SK-N-SH (cell line): ENCODE data around the gene PLCH1. TPM values are rescaled to one million over a fixed set of nuclear protein-coding genes. Genes with fewer than 3 reads are reported as not detected.

Experiments used
- CTCF ChIA-PET: fragments of 300-600, 350-600 bp; formaldehyde crosslinking; extraction: SDS; loops from one replicate; lab custom pipeline; 2021; lab: Yijun Ruan, JAX
- POLR2A ChIA-PET: fragments of 350-600 bp; sonication (Branson Sonifier 250); formaldehyde crosslinking; extraction: SDS; loops from one replicate; lab custom pipeline; 2020; ENCODE audit warnings: antibody characterized with exemption, inconsistent platforms; lab: Yijun Ruan, JAX
- DNase-seq: peaks from one replicate; pipeline ENCODE4 v3.0.0; 2012
- H2AFZ ChIP-seq: fragments of 200-600 bp; sonication (generic); 2 replicates; pipeline ENCODE4 v1.8.1; 2016; ENCODE audit warnings: antibody characterized with exemption, mild to moderate bottlenecking, low read depth
- H3F3A ChIP-seq: fragments of 200-600 bp; sonication (generic); replicated peaks from 2 replicates; pipeline ENCODE3; 2016; ENCODE audit warnings: antibody characterized with exemption, mild to moderate bottlenecking; ENCODE audit not compliant: insufficient read depth
- H3K27ac ChIP-seq, 2 experiments: fragments of 200-500 bp in 1 of 2; fragments of 200-600 bp in 1 of 2; sonication (Bioruptor generic) in 1 of 2; sonication (generic), shearing (Covaris generic) in 1 of 2; 2 replicates each; pipeline versions ENCODE4 v1.5.1 to v1.6.1; 2014 to 2016; ENCODE audit warnings: low read depth in 2 of 2, inconsistent platforms in 1 of 2, low read length in 1 of 2, mild to moderate bottlenecking in 1 of 2, mixed read lengths in 1 of 2
- H3K27me3 ChIP-seq: fragments of 200-600 bp; sonication (generic), shearing (Covaris generic); 2 replicates; pipeline ENCODE4 v1.6.1; 2016; ENCODE audit warnings: mixed run types; ENCODE audit not compliant: insufficient read depth
- H3K36me3 ChIP-seq, 2 experiments: fragments of 200-500 bp in 1 of 2; fragments of 200-600 bp in 1 of 2; sonication (Bioruptor generic) in 1 of 2; sonication (generic) in 1 of 2; replicated peaks in 1 of 2; 2 replicates each; pipeline versions ENCODE3 to v1.5.1; 2014 to 2016; ENCODE audit warnings: low read length in 1 of 2, mild to moderate bottlenecking in 1 of 2; ENCODE audit not compliant: insufficient read depth in 2 of 2, control insufficient read depth in 1 of 2
- H3K4me1 ChIP-seq, 2 experiments: fragments of 200-500 bp in 1 of 2; fragments of 200-600 bp in 1 of 2; sonication (Bioruptor generic) in 1 of 2; sonication (generic), shearing (Covaris generic) in 1 of 2; 2 replicates each; pipeline versions ENCODE4 v1.5.1 to v1.6.1; 2014 to 2016; ENCODE audit warnings: low read depth in 1 of 2, low read length in 1 of 2, mixed run types in 1 of 2; ENCODE audit not compliant: insufficient read depth in 2 of 2, control insufficient read depth in 1 of 2
- H3K4me2 ChIP-seq: fragments of 200-600 bp; sonication (generic), shearing (Covaris generic); 2 replicates; pipeline ENCODE4 v1.6.1; 2017; ENCODE audit warnings: mixed run types
- H3K4me3 ChIP-seq, 2 experiments: fragments of 200-500 bp in 1 of 2; fragments of 200-600 bp in 1 of 2; sonication (Bioruptor generic) in 1 of 2; sonication (generic), shearing (Covaris generic) in 1 of 2; 2 replicates each; pipeline versions ENCODE4 v1.5.1 to v1.8.1; 2014 to 2016; ENCODE audit warnings: low read depth in 2 of 2, inconsistent platforms in 1 of 2, low read length in 1 of 2, mild to moderate bottlenecking in 1 of 2, mixed read lengths in 1 of 2, moderate library complexity in 1 of 2
- H3K79me2 ChIP-seq: fragments of 200-600 bp; sonication (generic); 2 replicates; pipeline ENCODE4 v1.8.1; 2017; ENCODE audit warnings: mild to moderate bottlenecking; ENCODE audit not compliant: insufficient read depth
- H3K9ac ChIP-seq: fragments of 200-600 bp; sonication (generic); 2 replicates; pipeline ENCODE4 v1.6.1; 2017; ENCODE audit warnings: mixed run types
- H3K9me2 ChIP-seq: fragments of 200-600 bp; sonication (generic); 2 replicates; pipeline ENCODE4 v1.6.1; 2017; ENCODE audit warnings: mixed run types
- H3K9me3 ChIP-seq: fragments of 200-600 bp; sonication (generic); 2 replicates; pipeline ENCODE4 v1.6.1; 2017; ENCODE audit warnings: mixed run types, mild to moderate bottlenecking, moderate library complexity
- H4K20me1 ChIP-seq: fragments of 200-600 bp; sonication (generic); 2 replicates; pipeline ENCODE4 v1.6.1; 2017; ENCODE audit warnings: mild to moderate bottlenecking, mixed run types; ENCODE audit not compliant: insufficient read depth
- CHD2 ChIP-seq: fragments of 150-350 bp; IDR thresholded peaks from 2 replicates; pipeline ENCODE4 v1.6.1; 2018; ENCODE audit warnings: low read length; ENCODE audit not compliant: partially characterized antibody
- ELF1 ChIP-seq: IDR thresholded peaks from 2 replicates; pipeline ENCODE4 v1.4.0; 2012
- FOSL2 ChIP-seq: IDR thresholded peaks from 2 replicates; pipeline ENCODE4 v1.4.0; 2012; ENCODE audit warnings: low read depth, mild to moderate bottlenecking, moderate library complexity, borderline replicate concordance
- FOXJ3 ChIP-seq: sonication (generic); formaldehyde crosslinking; IDR thresholded peaks from 2 replicates; pipeline ENCODE4 v1.5.1; 2020; ENCODE audit warnings: mild to moderate bottlenecking, missing genetic modification reagents
- GATA2 ChIP-seq: sonication (generic); formaldehyde crosslinking; IDR thresholded peaks from 2 replicates; pipeline ENCODE4 v1.5.0; 2020; ENCODE audit warnings: mild to moderate bottlenecking, missing genetic modification reagents
- MXI1 ChIP-seq: IDR thresholded peaks from 2 replicates; pipeline ENCODE4 v1.6.1; 2012; ENCODE audit warnings: mild to moderate bottlenecking, low read depth, low read length, improper control_type of control experiment
- POLR2AphosphoS5 ChIP-seq: IDR thresholded peaks from 2 replicates; pipeline ENCODE4 v1.6.1; 2012; ENCODE audit warnings: low read depth, low read length
- RCOR1 ChIP-seq: fragments of 150-350 bp; IDR thresholded peaks from 2 replicates; pipeline ENCODE4 v1.6.1; 2017; ENCODE audit warnings: antibody characterized with exemption, low read length
- RXRA ChIP-seq: IDR thresholded peaks from 2 replicates; pipeline ENCODE4 v1.4.0; 2012; ENCODE audit warnings: low read depth, mild to moderate bottlenecking, borderline replicate concordance
- SMC3 ChIP-seq: IDR thresholded peaks from 2 replicates; pipeline ENCODE4 v1.6.1; 2012; ENCODE audit warnings: low read depth, low read length, improper control_type of control experiment
- TAF1 ChIP-seq: IDR thresholded peaks from 2 replicates; pipeline ENCODE4 v1.6.1; 2012; ENCODE audit warnings: low read depth, mild to moderate bottlenecking, low read length, moderate library complexity, borderline replicate concordance
- USF1 ChIP-seq: IDR thresholded peaks from 2 replicates; pipeline ENCODE4 v1.4.0; 2012; ENCODE audit warnings: low read depth, borderline replicate concordance
- ZBTB33 ChIP-seq: IDR thresholded peaks from 2 replicates; pipeline ENCODE4 v1.4.0; 2012; ENCODE audit warnings: low read depth, borderline replicate concordance
- WGBS: methylation state at CpG from one replicate; pipeline ENCODE4 v1.1.6; 2017; ENCODE audit warnings: low lambda C conversion rate; 5-methylcytosine and 5-hydroxymethylcytosine counted together
- polyA plus RNA-seq, 3 experiments: library from polyadenylated mRNA; depleted of rRNA; stranded (reverse); fragments of >200 nt; gene quantifications; 2 replicates each; pipeline ENCODE4 v1.2.3, GENCODE V29; 2012

The PLCH1 gene
- polyA plus RNA-seq, 1 of the 3 experiments (the other 2 are of a cell fraction) = 0.26 TPM

GRCh38 chr3:155675094-155675493 lies 69.8 kb downstream of the PLCH1 start:
- no peaks in the 10 kb centered on the region for H3F3A ChIP-seq
- H3K79me2 ChIP-seq = no peaks in the 10 kb centered on the region
- H3K27me3 ChIP-seq = no peaks in the 10 kb centered on the region
- no peak overlapping the region for H3K4me2 ChIP-seq
- 91% methylated on average over 1 of the region's 1 CpG for WGBS
- no peaks in the 10 kb centered on the region for H3K9me3 ChIP-seq
- TF ChIP-seq TAF1 = no peak
- TF ChIP-seq FOSL2 = no peak
- TF ChIP-seq ZBTB33 = no peak
- no peak for TF ChIP-seq RCOR1
- TF ChIP-seq, all 33 proteins: peak for 0
- H3K9me2 ChIP-seq = no peaks in the 10 kb centered on the region
- POLR2A ChIA-PET = no interaction called here
- H3K4me3 ChIP-seq = no peak overlapping the region; a peak in 1 of 4 replicates
- CTCF ChIA-PET = interaction anchor here (0.6 to 1.5 kb wide), 2 partner anchors 27 to 288 kb away, joined by 3 read pairs; no protein-coding TSS in a partner anchor
- no peaks in the 10 kb centered on the region for H4K20me1 ChIP-seq
- no peak overlapping the region for H2AFZ ChIP-seq
- no peak overlapping the region for H3K9ac ChIP-seq
- peak overlapping the region in 1 of 2 experiments; percentile 16; a peak in 1 of 4 replicates for H3K27ac ChIP-seq
- no peak for DNase-seq
- H3K4me1 ChIP-seq = peaks cover 0 to 11% of the 10 kb centered on the region in 2 experiments; a peak in 2 of 4 replicates
- H3K36me3 ChIP-seq = no peaks in the 10 kb centered on the region

- Histone ChIP-seq H3K4me1 (peaks cover 0 to 9% of the 10 kb centered on the region in 2 experiments; a peak in 2 of 4 replicates), H3F3A (no peaks in the 10 kb centered on the region), H3K36me3 (no peaks in the 10 kb centered on the region), H3K79me2 (no peaks in the 10 kb centered on the region), H3K27me3 (no peaks in the 10 kb centered on the region), H2AFZ (no peak overlapping the region), H3K27ac (no peak overlapping the region), H3K4me3 (no peak overlapping the region), H4K20me1 (no peaks in the 10 kb centered on the region), H3K9me2 (no peaks in the 10 kb centered on the region), H3K4me2 (no peak overlapping the region), H3K9ac (no peak overlapping the region), H3K9me3 (no peaks in the 10 kb centered on the region)
- WGBS = 72% methylated on average over 4 of the region's 4 CpGs
- TF ChIP-seq ELF1 = no peak
- no peak for TF ChIP-seq CHD2
- no peak for TF ChIP-seq MXI1
- TF ChIP-seq FOSL2 = no peak
- TF ChIP-seq TAF1 = no peak
- TF ChIP-seq RXRA = no peak
- TF ChIP-seq USF1 = no peak
- TF ChIP-seq POLR2AphosphoS5 = no peak
- no peak for TF ChIP-seq GATA2 (CRISPR knock-in tag)
- no peak for TF ChIP-seq FOXJ3 (CRISPR knock-in tag)
- no peak for TF ChIP-seq SMC3
- ChIA-PET CTCF (interaction anchor here (0.9 to 1.5 kb wide), 2 partner anchors 133 to 287 kb away, joined by 3 read pairs; partner anchors contain the start of gene C3orf33), POLR2A (no interaction called here)
- no peak for DNase-seq
These were observed 71.5 kb downstream of the PLCH1 start for GRCh38 chr3:155673421-155673820.
